Natural killer cell (primary cell): ENCODE measurements around the gene POLA2. TPM values are rescaled to one million over a fixed set of nuclear protein-coding genes. Genes with fewer than 3 reads are reported as not detected.

Experiments
- ATAC-seq, 3 donors: fragments of 150-1000 bp in 2 of 3; fragments of 200-7000 bp in 1 of 3; cut with Tn5 transposase; 1 replicate in 1 of 3; 2 replicates in 2 of 3; pipeline ENCODE4 v1.10.0; 2021; ENCODE audit warnings: mild to moderate bottlenecking in 2 of 3, moderate library complexity in 2 of 3
- DNase-seq, 2 donors: peaks; one replicate each; pipeline versions ENCODE4 v3.0.0 to v3.0.0-alpha.2; 2013 to 2021; ENCODE audit warnings: mixed read lengths in 1 of 2
- H3K27ac ChIP-seq: one replicate; pipeline ENCODE4 v1.5.1; 2013; ENCODE audit warnings: mild to moderate bottlenecking, low read length
- H3K27me3 ChIP-seq: one replicate; pipeline ENCODE4 v1.6.1; 2013; ENCODE audit warnings: low read length; ENCODE audit not compliant: control insufficient read depth, insufficient read depth
- H3K36me3 ChIP-seq: one replicate; pipeline ENCODE4 v1.6.1; 2013; ENCODE audit warnings: low read length; ENCODE audit not compliant: control insufficient read depth, insufficient read depth
- H3K4me1 ChIP-seq: one replicate; pipeline ENCODE4 v1.6.1; 2013; ENCODE audit warnings: low read length; ENCODE audit not compliant: control insufficient read depth, insufficient read depth
- H3K4me3 ChIP-seq: one replicate; pipeline ENCODE4 v1.5.1; 2013; ENCODE audit warnings: low read length
- H3K9me3 ChIP-seq: one replicate; pipeline ENCODE4 v1.6.1; 2013; ENCODE audit warnings: low read length; ENCODE audit not compliant: control insufficient read depth, insufficient read depth
- H3K27ac Mint-ChIP-seq, 2 donors: one replicate each; pipeline ENCODE4 v1.8.0; 2022; ENCODE audit warnings: mild to moderate bottlenecking in 2 of 2, mixed read lengths in 2 of 2, moderate library complexity in 1 of 2
- H3K27me3 Mint-ChIP-seq, 2 donors: one replicate each; pipeline ENCODE4 v1.8.0; 2022; ENCODE audit warnings: low read depth in 2 of 2, mixed read lengths in 2 of 2
- H3K36me3 Mint-ChIP-seq: one replicate; pipeline ENCODE4 v1.8.0; 2022; ENCODE audit warnings: mixed read lengths
- H3K4me1 Mint-ChIP-seq, 2 donors: one replicate each; pipeline ENCODE4 v1.8.0; 2022; ENCODE audit warnings: mixed read lengths in 2 of 2
- H3K4me3 Mint-ChIP-seq: one replicate; pipeline ENCODE4 v1.8.0; 2022; ENCODE audit warnings: mild to moderate bottlenecking, moderate library complexity, mixed read lengths
- H3K9me3 Mint-ChIP-seq, 2 donors: one replicate each; pipeline ENCODE4 v1.8.0; 2022; ENCODE audit warnings: mixed read lengths in 2 of 2
- WGBS: methylation state at CpG from one replicate; pipeline ENCODE4 v1.1.7; 2013; ENCODE audit warnings: missing lambda C conversion rate; ENCODE audit not compliant: insufficient coverage; 5-methylcytosine and 5-hydroxymethylcytosine counted together
- intact Hi-C: fragments of 100-400 bp; cut with micrococcal nuclease; formaldehyde crosslinking; loops from one replicate; pipeline ENCODE4 v1.14.2; 2022
- total RNA-seq, 4 donors: library from RNA; stranded (reverse); fragments of 120-200 nt in 1 of 4; gene quantifications; one replicate each; pipeline versions ENCODE4 v1.2.3 to v1.2.4, GENCODE V29; 2013 to 2022
- TF ChIP-seq, protein P1 (sequence below): fragments of 200-600 bp; IDR thresholded peaks from one replicate; pipeline ENCODE4 v1.8.0; 2022; ENCODE audit warnings: antibody characterized with exemption

POLA2 gene
- total RNA-seq, 3 donors from 2014 or later (not counting 1 experiment from before 2014, with no cell fraction given), result 21.2 to 24.2 (median 22.7) TPM

DNA sequence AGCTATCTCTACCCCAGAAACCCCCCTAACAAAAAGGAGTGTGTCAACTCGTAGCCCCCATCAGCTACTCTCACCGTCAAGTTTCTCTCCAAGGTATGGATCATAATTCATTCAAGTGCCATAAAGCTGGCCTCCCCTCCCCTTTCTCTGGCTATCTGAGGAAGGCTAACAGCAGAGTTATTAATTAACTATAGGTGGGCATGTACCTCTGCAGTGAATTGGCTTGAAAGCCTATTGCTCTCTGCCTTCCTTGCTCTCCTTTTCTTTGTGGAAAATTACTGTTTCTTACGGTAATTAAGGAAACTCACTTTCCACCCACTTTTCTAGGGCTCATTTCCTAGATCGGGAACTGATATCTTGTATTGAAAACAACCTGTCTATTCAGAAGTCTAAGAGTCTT, 14.1 kb downstream of the POLA2 start:
- H3K4me1 ChIP-seq, result no peaks in the 10 kb centered on the region
- TF ChIP-seq, protein P1, sequence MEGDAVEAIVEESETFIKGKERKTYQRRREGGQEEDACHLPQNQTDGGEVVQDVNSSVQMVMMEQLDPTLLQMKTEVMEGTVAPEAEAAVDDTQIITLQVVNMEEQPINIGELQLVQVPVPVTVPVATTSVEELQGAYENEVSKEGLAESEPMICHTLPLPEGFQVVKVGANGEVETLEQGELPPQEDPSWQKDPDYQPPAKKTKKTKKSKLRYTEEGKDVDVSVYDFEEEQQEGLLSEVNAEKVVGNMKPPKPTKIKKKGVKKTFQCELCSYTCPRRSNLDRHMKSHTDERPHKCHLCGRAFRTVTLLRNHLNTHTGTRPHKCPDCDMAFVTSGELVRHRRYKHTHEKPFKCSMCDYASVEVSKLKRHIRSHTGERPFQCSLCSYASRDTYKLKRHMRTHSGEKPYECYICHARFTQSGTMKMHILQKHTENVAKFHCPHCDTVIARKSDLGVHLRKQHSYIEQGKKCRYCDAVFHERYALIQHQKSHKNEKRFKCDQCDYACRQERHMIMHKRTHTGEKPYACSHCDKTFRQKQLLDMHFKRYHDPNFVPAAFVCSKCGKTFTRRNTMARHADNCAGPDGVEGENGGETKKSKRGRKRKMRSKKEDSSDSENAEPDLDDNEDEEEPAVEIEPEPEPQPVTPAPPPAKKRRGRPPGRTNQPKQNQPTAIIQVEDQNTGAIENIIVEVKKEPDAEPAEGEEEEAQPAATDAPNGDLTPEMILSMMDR, result no peak
- Mint-ChIP-seq H3K4me1 (no peaks in the 10 kb centered on the region), H3K9me3 (no peaks in the 10 kb centered on the region), H3K27ac (no peak overlapping the region), H3K27me3 (no peaks in the 10 kb centered on the region), H3K36me3 (peaks cover 11% of the 10 kb centered on the region), H3K4me3 (no peak overlapping the region)
- DNase-seq, result no peak
- no peak for ATAC-seq
- H3K4me3 ChIP-seq, result no peak overlapping the region
- H3K27me3 ChIP-seq, result no peaks in the 10 kb centered on the region
- H3K9me3 ChIP-seq, result no peaks in the 10 kb centered on the region
- WGBS, result 100% methylated on average over 4 of the region's 4 CpGs
- intact Hi-C loops, result loop anchor here (1.0 kb wide), 2 partner anchors 39 to 54 kb away; no protein-coding TSS in a partner anchor
- peaks cover 40% of the 10 kb centered on the region for H3K36me3 ChIP-seq
- no peak overlapping the region for H3K27ac ChIP-seq

GRCh38 chr11:65277631-65278277, 16.0 kb downstream of the POLA2 start:
- DNase-seq, result no peak
- H3K4me3 Mint-ChIP-seq, result no peak overlapping the region
- no peaks in the 10 kb centered on the region for H3K4me1 ChIP-seq
- 96% methylated on average over 5 of the region's 5 CpGs for WGBS
- peaks cover 56% of the 10 kb centered on the region for H3K36me3 ChIP-seq
- TF ChIP-seq, protein P1, result no peak
- H3K27me3 Mint-ChIP-seq, result no peaks in the 10 kb centered on the region
- no peak overlapping the region for H3K27ac Mint-ChIP-seq
- H3K36me3 Mint-ChIP-seq, result peaks cover 7% of the 10 kb centered on the region
- no peak for ATAC-seq
- H3K9me3 ChIP-seq, result no peaks in the 10 kb centered on the region
- no peaks in the 10 kb centered on the region for H3K9me3 Mint-ChIP-seq
- H3K4me3 ChIP-seq, result no peak overlapping the region
- H3K4me1 Mint-ChIP-seq, result no peaks in the 10 kb centered on the region
- intact Hi-C loops, result no loop called here
- no peaks in the 10 kb centered on the region for H3K27me3 ChIP-seq
- no peak overlapping the region for H3K27ac ChIP-seq

DNA sequence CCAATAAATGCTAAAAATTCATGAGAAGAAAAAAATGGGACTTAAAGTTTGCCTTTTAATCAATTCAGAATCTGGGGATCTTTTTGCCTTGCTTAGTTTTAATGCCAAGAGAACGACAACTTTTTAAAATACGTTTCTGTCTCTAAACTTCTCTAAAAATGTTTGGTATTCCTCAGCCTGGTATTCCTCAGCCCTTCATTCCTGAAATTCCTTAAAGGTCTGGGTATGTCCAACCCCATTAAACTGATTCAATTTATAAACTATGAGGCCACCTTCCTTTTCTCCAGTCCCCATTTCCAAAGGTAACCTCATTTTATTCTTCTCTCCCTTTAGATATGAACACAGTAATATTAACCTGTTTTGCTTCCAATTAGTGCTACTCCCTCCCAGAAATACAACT, 16.6 kb downstream of the POLA2 start:
- Histone ChIP-seq H3K27ac (no peak overlapping the region), H3K4me1 (no peaks in the 10 kb centered on the region), H3K4me3 (no peak overlapping the region), H3K27me3 (no peaks in the 10 kb centered on the region), H3K36me3 (peaks cover 61% of the 10 kb centered on the region), H3K9me3 (no peaks in the 10 kb centered on the region)
- Mint-ChIP-seq H3K9me3 (no peaks in the 10 kb centered on the region), H3K27me3 (no peaks in the 10 kb centered on the region), H3K4me3 (no peak overlapping the region), H3K4me1 (no peaks in the 10 kb centered on the region), H3K36me3 (peaks cover 7% of the 10 kb centered on the region), H3K27ac (no peak overlapping the region)
- no peak for DNase-seq
- intact Hi-C loops, result no loop called here
- 100% methylated on average over 2 of the region's 2 CpGs for WGBS
- TF ChIP-seq, protein P1, result no peak
- no peak for ATAC-seq

DNA sequence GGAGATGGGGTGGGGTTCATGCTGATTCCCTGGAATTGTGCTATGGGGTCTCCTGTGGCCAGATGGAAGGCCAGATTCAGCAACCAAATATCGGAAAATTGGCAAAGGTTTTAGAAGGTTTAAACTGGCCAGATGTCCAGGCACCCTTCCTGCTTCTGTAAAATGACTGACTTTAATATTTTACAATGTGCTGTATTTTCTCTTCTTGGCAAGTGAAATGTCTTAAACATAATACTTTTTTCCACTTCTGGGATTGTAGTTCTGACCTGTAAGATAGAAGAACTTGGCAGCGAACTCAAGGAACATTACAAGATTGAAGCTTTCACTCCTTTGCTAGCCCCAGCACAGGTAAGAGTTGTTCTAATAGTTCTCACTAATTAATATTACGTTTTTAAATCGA, 17.5 kb downstream of the POLA2 start:
- no peak overlapping the region for H3K4me3 Mint-ChIP-seq
- Histone ChIP-seq H3K27ac (no peak overlapping the region), H3K36me3 (peaks cover 65% of the 10 kb centered on the region), H3K9me3 (no peaks in the 10 kb centered on the region), H3K4me1 (no peaks in the 10 kb centered on the region), H3K27me3 (no peaks in the 10 kb centered on the region), H3K4me3 (no peak overlapping the region)
- 88% methylated on average over 4 of the region's 4 CpGs for WGBS
- H3K9me3 Mint-ChIP-seq, result no peaks in the 10 kb centered on the region
- intact Hi-C loops, result no loop called here
- H3K36me3 Mint-ChIP-seq, result peaks cover 7% of the 10 kb centered on the region
- no peak for DNase-seq
- TF ChIP-seq, protein P1, result no peak
- no peak overlapping the region for H3K27ac Mint-ChIP-seq
- no peaks in the 10 kb centered on the region for H3K4me1 Mint-ChIP-seq
- no peaks in the 10 kb centered on the region for H3K27me3 Mint-ChIP-seq
- no peak for ATAC-seq
